HepG2 (cell line): ENCODE measurements around the gene CAMSAP2. TPM values are rescaled to one million over a fixed set of nuclear protein-coding genes. Genes with fewer than 3 reads are reported as not detected.

ENCODE experiments used
- CENPT ChIP-seq: sonication (generic); formaldehyde crosslinking; IDR thresholded peaks from 2 replicates; pipeline ENCODE4 v1.8.0; 2022; ENCODE audit warnings: low read depth, mild to moderate bottlenecking, moderate library complexity, missing genetic modification reagents
- DR1 ChIP-seq: sonication (generic); formaldehyde crosslinking; IDR thresholded peaks from 2 replicates; pipeline ENCODE4 v1.8.0; 2021; ENCODE audit warnings: mild to moderate bottlenecking, missing genetic modification reagents, inconsistent platforms
- FOXJ3 ChIP-seq: sonication (generic); formaldehyde crosslinking; IDR thresholded peaks from 2 replicates; pipeline ENCODE4 v1.4.0; 2020; ENCODE audit warnings: missing genetic modification reagents, mild to moderate bottlenecking, borderline replicate concordance
- JARID2 ChIP-seq: sonication (generic); formaldehyde crosslinking; IDR thresholded peaks from 2 replicates; pipeline ENCODE4 v1.8.1; 2023; ENCODE audit warnings: missing genetic modification reagents, inconsistent platforms; ENCODE audit not compliant: insufficient replicate concordance
- PAXIP1 ChIP-seq: sonication (generic); formaldehyde crosslinking; conservative IDR thresholded peaks from 2 replicates; pipeline ENCODE4 v1.4.0; 2020; ENCODE audit warnings: mild to moderate bottlenecking, missing genetic modification reagents, moderate library complexity
- TRIM22 ChIP-seq: fragments of 450-650 bp; IDR thresholded peaks from 2 replicates; pipeline ENCODE4 v1.6.1; 2017
- ZNF138 ChIP-seq: sonication (generic); formaldehyde crosslinking; IDR thresholded peaks from 2 replicates; pipeline ENCODE4 v1.5.0; 2020; ENCODE audit warnings: mild to moderate bottlenecking, low read depth, missing genetic modification reagents
- ZNF749 ChIP-seq: sonication (generic); formaldehyde crosslinking; IDR thresholded peaks from 2 replicates; pipeline ENCODE4 v1.8.0; 2022; ENCODE audit warnings: mild to moderate bottlenecking, missing genetic modification reagents, moderate library complexity, borderline replicate concordance
- ZNF816 ChIP-seq: sonication (generic); formaldehyde crosslinking; IDR thresholded peaks from 2 replicates; pipeline ENCODE4 v1.8.0; 2022; ENCODE audit warnings: missing genetic modification reagents, mild to moderate bottlenecking, borderline replicate concordance
- polyA plus RNA-seq, 8 experiments: library from polyadenylated mRNA; depleted of rRNA in 3 of 8; stranded (reverse) in 7 of 8; unstranded in 1 of 8; fragments of >200 nt; fragmentation: Illumina TruSeq in 4 of 8; extraction: Trizol in 4 of 8; gene quantifications; 2 replicates each; pipeline versions ENCODE4 v1.2.1 to v1.2.3, GENCODE V29; 2011 to 2016; ENCODE audit warnings: low read depth in 4 of 8, missing spikeins in 1 of 8, mixed read lengths in 1 of 8; ENCODE audit not compliant: insufficient read depth in 1 of 8
- total RNA-seq, 5 experiments: library from RNA; depleted of rRNA; stranded (reverse); fragments of >200 nt; fragmentation: Illumina TruSeq; extraction: Trizol; gene quantifications; 2 replicates each; pipeline ENCODE4 v1.2.3, GENCODE V29; 2016; ENCODE audit warnings: low read depth in 1 of 5
- TF ChIP-seq, protein P1 (sequence below): sonication (generic); formaldehyde crosslinking; IDR thresholded peaks from 2 replicates; pipeline ENCODE4 v1.4.0; 2020; ENCODE audit warnings: missing genetic modification reagents

Gene CAMSAP2
- total and polyA plus RNA-seq, 2 of the 13 experiments (the other 11 are each of a cell fraction or from before 2014, with no cell fraction given) = 3.4 to 8.2 TPM

- TF ChIP-seq TRIM22 = no peak
- no peak for TF ChIP-seq DR1 (CRISPR knock-in tag)
- TF ChIP-seq CENPT (CRISPR knock-in tag) = no peak
- no peak for TF ChIP-seq FOXJ3 (CRISPR knock-in tag)
- no peak for TF ChIP-seq JARID2 (CRISPR knock-in tag)
- no peak for TF ChIP-seq ZNF816 (CRISPR knock-in tag)
- TF ChIP-seq PAXIP1 = no peak
- no peak for TF ChIP-seq ZNF749 (CRISPR knock-in tag)
- no peak for TF ChIP-seq ZNF138 (CRISPR knock-in tag)
- TF ChIP-seq, protein P1, sequence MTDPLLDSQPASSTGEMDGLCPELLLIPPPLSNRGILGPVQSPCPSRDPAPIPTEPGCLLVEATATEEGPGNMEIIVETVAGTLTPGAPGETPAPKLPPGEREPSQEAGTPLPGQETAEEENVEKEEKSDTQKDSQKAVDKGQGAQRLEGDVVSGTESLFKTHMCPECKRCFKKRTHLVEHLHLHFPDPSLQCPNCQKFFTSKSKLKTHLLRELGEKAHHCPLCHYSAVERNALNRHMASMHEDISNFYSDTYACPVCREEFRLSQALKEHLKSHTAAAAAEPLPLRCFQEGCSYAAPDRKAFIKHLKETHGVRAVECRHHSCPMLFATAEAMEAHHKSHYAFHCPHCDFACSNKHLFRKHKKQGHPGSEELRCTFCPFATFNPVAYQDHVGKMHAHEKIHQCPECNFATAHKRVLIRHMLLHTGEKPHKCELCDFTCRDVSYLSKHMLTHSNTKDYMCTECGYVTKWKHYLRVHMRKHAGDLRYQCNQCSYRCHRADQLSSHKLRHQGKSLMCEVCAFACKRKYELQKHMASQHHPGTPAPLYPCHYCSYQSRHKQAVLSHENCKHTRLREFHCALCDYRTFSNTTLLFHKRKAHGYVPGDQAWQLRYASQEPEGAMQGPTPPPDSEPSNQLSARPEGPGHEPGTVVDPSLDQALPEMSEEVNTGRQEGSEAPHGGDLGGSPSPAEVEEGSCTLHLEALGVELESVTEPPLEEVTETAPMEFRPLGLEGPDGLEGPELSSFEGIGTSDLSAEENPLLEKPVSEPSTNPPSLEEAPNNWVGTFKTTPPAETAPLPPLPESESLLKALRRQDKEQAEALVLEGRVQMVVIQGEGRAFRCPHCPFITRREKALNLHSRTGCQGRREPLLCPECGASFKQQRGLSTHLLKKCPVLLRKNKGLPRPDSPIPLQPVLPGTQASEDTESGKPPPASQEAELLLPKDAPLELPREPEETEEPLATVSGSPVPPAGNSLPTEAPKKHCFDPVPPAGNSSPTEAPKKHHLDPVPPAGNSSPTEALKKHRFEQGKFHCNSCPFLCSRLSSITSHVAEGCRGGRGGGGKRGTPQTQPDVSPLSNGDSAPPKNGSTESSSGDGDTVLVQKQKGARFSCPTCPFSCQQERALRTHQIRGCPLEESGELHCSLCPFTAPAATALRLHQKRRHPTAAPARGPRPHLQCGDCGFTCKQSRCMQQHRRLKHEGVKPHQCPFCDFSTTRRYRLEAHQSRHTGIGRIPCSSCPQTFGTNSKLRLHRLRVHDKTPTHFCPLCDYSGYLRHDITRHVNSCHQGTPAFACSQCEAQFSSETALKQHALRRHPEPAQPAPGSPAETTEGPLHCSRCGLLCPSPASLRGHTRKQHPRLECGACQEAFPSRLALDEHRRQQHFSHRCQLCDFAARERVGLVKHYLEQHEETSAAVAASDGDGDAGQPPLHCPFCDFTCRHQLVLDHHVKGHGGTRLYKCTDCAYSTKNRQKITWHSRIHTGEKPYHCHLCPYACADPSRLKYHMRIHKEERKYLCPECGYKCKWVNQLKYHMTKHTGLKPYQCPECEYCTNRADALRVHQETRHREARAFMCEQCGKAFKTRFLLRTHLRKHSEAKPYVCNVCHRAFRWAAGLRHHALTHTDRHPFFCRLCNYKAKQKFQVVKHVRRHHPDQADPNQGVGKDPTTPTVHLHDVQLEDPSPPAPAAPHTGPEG (CRISPR knock-in tag) = no peak
These were observed 139.3 kb downstream of the CAMSAP2 start (continued) for GRCh38 chr1:200877839-200878551.
